ENCODE measurements around the gene ERICH4.
"Not testable (repeated sequence)": the region's sequence is repeated elsewhere in the genome, so short reads cannot be mapped to it uniquely, and the experiment has no call there.

The ERICH4 gene

GRCh38 chr19:41442473-41443355 lies at the start of gene ERICH4:
TSS of gene ERICH4 (plus strand) at chr19:41443156. CDS start at chr19:41443170, 14 bp downstream.
- DNase-seq = no peak

- DNase-seq = no peak
Observed at GRCh38 chr19:41395355-41395754, 47.6 kb upstream of the ERICH4 start.

GRCh38 chr19:41397086-41398049 lies 45.6 kb upstream of the ERICH4 start, which contains the start of the genes BCKDHA and EXOSC5:
TSS of gene BCKDHA (plus strand) at chr19:41397818. CDS start at chr19:41397828, 10 bp downstream.
TSS of gene EXOSC5 (minus strand) at chr19:41397359. CDS start at chr19:41397328, 31 bp downstream.
- peak; percentile 97 for DNase-seq

- no peak for DNase-seq
Observed at GRCh38 chr19:41398050-41398418, 44.9 kb upstream of the ERICH4 start.

GRCh38 chr19:41398598-41398997 lies 44.4 kb upstream of the ERICH4 start:
- no peak for DNase-seq

GRCh38 chr19:41399091-41399490 lies 43.9 kb upstream of the ERICH4 start:
- no peak for DNase-seq

GRCh38 chr19:41399525-41399924 lies 43.4 kb upstream of the ERICH4 start:
- DNase-seq = no peak

GRCh38 chr19:41401483-41401882 lies 41.5 kb upstream of the ERICH4 start:
- no peak for DNase-seq

GRCh38 chr19:41402010-41402409 lies 40.9 kb upstream of the ERICH4 start:
- no peak for DNase-seq

GRCh38 chr19:41403181-41403970 lies 39.6 kb upstream of the ERICH4 start:
- no peak for DNase-seq

- no peak for DNase-seq
Observed at GRCh38 chr19:41405776-41406175, 37.2 kb upstream of the ERICH4 start.

GRCh38 chr19:41407271-41407670 lies 35.7 kb upstream of the ERICH4 start:
- DNase-seq = peak; percentile 68

GRCh38 chr19:41408256-41408655 lies 34.7 kb upstream of the ERICH4 start:
- DNase-seq = peak; percentile 76

- DNase-seq = not testable (repeated sequence)
Observed at GRCh38 chr19:41408846-41409245, 34.1 kb upstream of the ERICH4 start.

- DNase-seq = no peak
Observed at GRCh38 chr19:41409288-41409687, 33.7 kb upstream of the ERICH4 start.

GRCh38 chr19:41410336-41411054 lies 32.5 kb upstream of the ERICH4 start:
- DNase-seq = no peak

- no peak for DNase-seq
Observed at GRCh38 chr19:41411100-41411967, 31.6 kb upstream of the ERICH4 start.

- DNase-seq = no peak
Observed at GRCh38 chr19:41411968-41412265, 31.0 kb upstream of the ERICH4 start.

- DNase-seq = no peak
Observed at GRCh38 chr19:41412953-41413352, 30.0 kb upstream of the ERICH4 start.

- no peak for DNase-seq
Observed at GRCh38 chr19:41413947-41414346, 29.0 kb upstream of the ERICH4 start.

- no peak for DNase-seq
Observed at GRCh38 chr19:41414461-41414860, 28.5 kb upstream of the ERICH4 start.
